Neural crest cell (in vitro differentiated cells): Measurements from ENCODE around the gene DOCK1. TPM values are rescaled to one million over a fixed set of nuclear protein-coding genes. Genes with fewer than 3 reads are reported as not detected.
A peak's percentile ranks its signal among the peaks of the same experiment; 100 is the strongest.

Source experiments
- DNase-seq: peaks from one replicate; pipeline ENCODE4 v3.0.0; 2021; ENCODE audit warnings: low read depth, mixed read lengths, low spot score
- H3K27ac Mint-ChIP-seq: one replicate; pipeline ENCODE4 v1.8.0; 2021; ENCODE audit warnings: mild to moderate bottlenecking, mixed read lengths; ENCODE audit not compliant: unreplicated experiment
- H3K27me3 Mint-ChIP-seq: 2 replicates; pipeline ENCODE4 v1.8.0; 2021; ENCODE audit warnings: low read depth, mild to moderate bottlenecking, mixed read lengths
- H3K36me3 Mint-ChIP-seq: 2 replicates; pipeline ENCODE4 v1.8.0; 2021; ENCODE audit warnings: low read depth, mild to moderate bottlenecking, mixed read lengths
- H3K4me1 Mint-ChIP-seq: 2 replicates; pipeline ENCODE4 v1.8.0; 2021; ENCODE audit warnings: mixed read lengths
- H3K4me3 Mint-ChIP-seq: one replicate; pipeline ENCODE4 v1.8.0; 2021; ENCODE audit warnings: mild to moderate bottlenecking, mixed read lengths
- H3K9me3 Mint-ChIP-seq: 2 replicates; pipeline ENCODE4 v1.8.0; 2021; ENCODE audit warnings: mixed read lengths
- total RNA-seq: library from RNA; stranded (reverse); gene quantifications from 2 replicates; pipeline ENCODE4 v1.2.1, GENCODE V29; 2021
- TF ChIP-seq, protein P1 (sequence below): fragments of 200-600 bp; sonication (generic); conservative IDR thresholded peaks from 2 replicates; pipeline ENCODE4 v1.5.0; 2021; ENCODE audit warnings: antibody characterized with exemption, mild to moderate bottlenecking

DOCK1 gene
- total RNA-seq, 1 donor from 2014 or later: 55.8 TPM

DNA sequence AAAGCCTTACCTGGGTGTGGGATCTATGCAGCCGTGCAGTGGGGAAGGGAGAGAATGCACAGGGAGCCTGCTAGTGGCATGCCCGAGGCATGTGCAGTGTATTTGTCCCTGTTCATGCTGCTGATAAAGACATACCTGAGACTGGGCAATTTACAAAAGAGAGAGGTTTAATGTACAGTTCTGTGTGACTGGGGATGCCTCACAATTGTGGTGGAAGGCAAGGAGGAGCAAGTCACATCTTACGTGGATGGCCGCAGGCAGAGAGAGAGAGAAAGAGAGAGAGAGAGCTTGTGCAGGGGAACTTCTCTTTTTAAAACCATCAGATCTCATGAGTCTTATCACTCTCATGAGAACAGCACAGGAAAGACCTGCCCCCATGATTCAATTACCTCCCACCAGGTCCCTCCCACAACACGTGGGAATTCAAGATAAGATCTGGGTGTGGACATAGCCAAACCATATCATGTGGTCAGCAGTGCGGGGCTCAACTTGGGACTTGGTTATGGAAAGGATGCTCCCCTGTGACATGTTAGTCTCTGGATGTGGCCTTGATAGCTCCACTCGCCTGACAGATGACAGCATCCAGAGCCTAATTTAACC, 128.9 kb downstream of the DOCK1 start:
- Mint-ChIP-seq H3K27me3 (no peaks in the 10 kb centered on the region), H3K27ac (peak overlapping the region; percentile 23), H3K9me3 (no peaks in the 10 kb centered on the region), H3K4me3 (no peak overlapping the region), H3K36me3 (peaks cover 23% of the 10 kb centered on the region), H3K4me1 (peaks cover 8% of the 10 kb centered on the region)
- DNase-seq: no peak
- TF ChIP-seq, protein P1, sequence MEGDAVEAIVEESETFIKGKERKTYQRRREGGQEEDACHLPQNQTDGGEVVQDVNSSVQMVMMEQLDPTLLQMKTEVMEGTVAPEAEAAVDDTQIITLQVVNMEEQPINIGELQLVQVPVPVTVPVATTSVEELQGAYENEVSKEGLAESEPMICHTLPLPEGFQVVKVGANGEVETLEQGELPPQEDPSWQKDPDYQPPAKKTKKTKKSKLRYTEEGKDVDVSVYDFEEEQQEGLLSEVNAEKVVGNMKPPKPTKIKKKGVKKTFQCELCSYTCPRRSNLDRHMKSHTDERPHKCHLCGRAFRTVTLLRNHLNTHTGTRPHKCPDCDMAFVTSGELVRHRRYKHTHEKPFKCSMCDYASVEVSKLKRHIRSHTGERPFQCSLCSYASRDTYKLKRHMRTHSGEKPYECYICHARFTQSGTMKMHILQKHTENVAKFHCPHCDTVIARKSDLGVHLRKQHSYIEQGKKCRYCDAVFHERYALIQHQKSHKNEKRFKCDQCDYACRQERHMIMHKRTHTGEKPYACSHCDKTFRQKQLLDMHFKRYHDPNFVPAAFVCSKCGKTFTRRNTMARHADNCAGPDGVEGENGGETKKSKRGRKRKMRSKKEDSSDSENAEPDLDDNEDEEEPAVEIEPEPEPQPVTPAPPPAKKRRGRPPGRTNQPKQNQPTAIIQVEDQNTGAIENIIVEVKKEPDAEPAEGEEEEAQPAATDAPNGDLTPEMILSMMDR: no peak

DNA sequence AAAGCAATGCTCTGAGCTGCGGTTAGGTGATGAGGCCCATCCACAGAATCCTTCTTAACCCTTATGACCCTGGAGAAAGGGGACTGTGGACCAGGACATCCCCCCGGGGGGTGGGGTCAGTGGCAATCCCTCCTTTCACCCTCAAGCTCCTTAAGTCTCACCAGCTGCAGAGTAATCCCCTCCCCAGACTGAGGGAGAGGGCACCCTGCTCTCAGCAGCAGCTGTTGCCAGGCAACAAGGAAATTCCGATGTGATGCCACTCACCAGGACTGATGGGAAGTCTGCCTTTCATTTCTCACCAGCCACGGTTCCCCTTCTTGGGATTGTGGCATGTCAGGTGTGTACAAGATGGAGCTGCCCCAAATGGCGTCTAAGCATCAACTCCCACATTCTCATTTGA, 129.6 kb downstream of the DOCK1 start:
- Mint-ChIP-seq H3K4me1 (peaks cover 8% of the 10 kb centered on the region), H3K4me3 (no peak overlapping the region), H3K36me3 (peaks cover 26% of the 10 kb centered on the region)

DNA sequence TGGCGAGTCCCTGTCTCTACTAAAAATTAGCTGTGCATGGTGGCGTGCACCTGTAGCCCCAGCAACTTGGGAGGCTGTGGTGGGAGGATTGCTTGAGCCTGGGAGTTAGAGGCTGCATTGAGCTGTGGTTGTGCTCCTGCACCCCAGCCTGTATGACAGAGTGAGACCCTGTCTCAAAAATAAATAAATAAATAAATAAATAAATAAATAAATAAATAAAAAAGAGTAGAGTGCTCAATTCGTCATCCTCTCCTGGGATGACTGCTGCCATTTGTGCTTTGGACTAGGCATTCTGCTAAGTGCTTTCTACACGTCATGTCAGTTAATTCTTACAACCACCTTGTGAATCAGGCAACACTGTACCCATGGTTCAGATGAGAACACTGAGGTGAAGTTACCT, 130.6 kb downstream of the DOCK1 start:
- peaks cover 20% of the 10 kb centered on the region for H3K36me3 Mint-ChIP-seq
- TF ChIP-seq, protein P1: no peak
- peaks cover 8% of the 10 kb centered on the region for H3K4me1 Mint-ChIP-seq

More for the DNA sequence above, 129.6 kb downstream of the DOCK1 start:
- DNase-seq: no peak
- TF ChIP-seq, protein P1: no peak
- H3K27ac Mint-ChIP-seq: no peak overlapping the region
- no peaks in the 10 kb centered on the region for H3K27me3 Mint-ChIP-seq
- H3K9me3 Mint-ChIP-seq: no peaks in the 10 kb centered on the region

DNA sequence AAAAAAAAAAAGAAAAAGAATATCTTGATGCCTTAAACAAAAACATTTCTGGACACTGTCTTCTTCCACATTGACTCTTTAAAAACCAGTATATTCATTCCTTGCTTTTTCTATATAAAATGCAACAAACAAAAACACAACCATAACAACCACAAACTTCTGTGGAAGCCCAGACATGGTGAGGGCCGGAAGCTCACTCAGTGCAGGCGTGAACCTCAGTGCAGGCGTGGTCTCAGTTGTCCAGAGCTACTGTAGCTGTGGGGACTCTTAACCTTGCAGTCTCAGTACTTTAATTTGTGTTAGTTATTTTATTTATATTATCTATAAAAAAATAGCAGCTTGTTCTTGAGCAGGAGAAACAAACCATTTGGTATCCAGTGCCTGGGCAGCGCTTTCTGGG, 131.8 kb downstream of the DOCK1 start:
- Mint-ChIP-seq H3K4me1 (peaks cover 8% of the 10 kb centered on the region), H3K27me3 (no peaks in the 10 kb centered on the region), H3K4me3 (no peak overlapping the region), H3K27ac (no peak overlapping the region), H3K9me3 (no peaks in the 10 kb centered on the region), H3K36me3 (peaks cover 26% of the 10 kb centered on the region)
- TF ChIP-seq, protein P1: no peak
- DNase-seq: no peak

More for the DNA sequence above, 130.6 kb downstream of the DOCK1 start:
- Mint-ChIP-seq H3K27ac (peak overlapping the region; percentile 12), H3K27me3 (no peaks in the 10 kb centered on the region), H3K9me3 (no peaks in the 10 kb centered on the region), H3K4me3 (no peak overlapping the region)
- no peak for DNase-seq

DNA sequence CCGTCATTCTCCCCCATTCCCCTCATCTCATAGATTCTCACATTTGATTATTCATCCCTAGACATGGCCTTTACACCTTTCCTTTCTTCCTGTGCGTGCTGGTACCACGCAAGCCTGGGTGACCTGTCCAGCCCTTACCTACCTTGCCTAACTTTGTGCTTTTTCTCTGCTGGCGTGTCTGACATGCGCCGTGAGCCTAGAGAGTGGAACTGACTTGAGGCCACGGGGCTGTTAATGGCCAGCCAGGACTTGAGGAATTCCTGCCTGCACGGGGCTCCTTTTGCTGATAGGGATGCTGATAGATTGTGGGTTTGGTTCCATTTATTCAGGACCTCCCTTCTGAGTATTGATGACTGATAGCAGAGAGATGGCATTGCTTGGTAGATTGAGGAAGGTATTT, 134.2 kb downstream of the DOCK1 start:
- Mint-ChIP-seq H3K27me3 (no peaks in the 10 kb centered on the region), H3K9me3 (no peaks in the 10 kb centered on the region), H3K36me3 (peaks cover 32% of the 10 kb centered on the region), H3K4me1 (no peaks in the 10 kb centered on the region), H3K4me3 (no peak overlapping the region), H3K27ac (no peak overlapping the region)
- DNase-seq: no peak
- TF ChIP-seq, protein P1: no peak
